Activated CD8-positive, alpha-beta memory T cell treated with anti-CD3 and anti-CD28 coated beads for 36 hours (primary cell): ENCODE results near the gene SH3BP1. TPM values are rescaled to one million over a fixed set of nuclear protein-coding genes. Genes with fewer than 3 reads are reported as not detected.

Experiments used
- CTCF ChIA-PET: fragments of 350-600 bp; sonication (Branson Sonifier 250); formaldehyde crosslinking; loops from one replicate; lab custom pipeline; 2021; ENCODE audit warnings: antibody characterized with exemption; lab: Charles Lee
- POLR2A ChIA-PET: fragments of 350-600 bp; sonication (Branson Sonifier 250); formaldehyde crosslinking; loops from one replicate; lab custom pipeline; 2021; ENCODE audit warnings: antibody characterized with exemption; lab: Charles Lee
- total RNA-seq, 2 experiments: library from RNA; stranded (reverse); gene quantifications; one replicate each; pipeline ENCODE4 v1.2.3, GENCODE V29; 2021

The SH3BP1 gene
- total RNA-seq, 2 experiments from 2014 or later, result 102 to 105 TPM

DNA sequence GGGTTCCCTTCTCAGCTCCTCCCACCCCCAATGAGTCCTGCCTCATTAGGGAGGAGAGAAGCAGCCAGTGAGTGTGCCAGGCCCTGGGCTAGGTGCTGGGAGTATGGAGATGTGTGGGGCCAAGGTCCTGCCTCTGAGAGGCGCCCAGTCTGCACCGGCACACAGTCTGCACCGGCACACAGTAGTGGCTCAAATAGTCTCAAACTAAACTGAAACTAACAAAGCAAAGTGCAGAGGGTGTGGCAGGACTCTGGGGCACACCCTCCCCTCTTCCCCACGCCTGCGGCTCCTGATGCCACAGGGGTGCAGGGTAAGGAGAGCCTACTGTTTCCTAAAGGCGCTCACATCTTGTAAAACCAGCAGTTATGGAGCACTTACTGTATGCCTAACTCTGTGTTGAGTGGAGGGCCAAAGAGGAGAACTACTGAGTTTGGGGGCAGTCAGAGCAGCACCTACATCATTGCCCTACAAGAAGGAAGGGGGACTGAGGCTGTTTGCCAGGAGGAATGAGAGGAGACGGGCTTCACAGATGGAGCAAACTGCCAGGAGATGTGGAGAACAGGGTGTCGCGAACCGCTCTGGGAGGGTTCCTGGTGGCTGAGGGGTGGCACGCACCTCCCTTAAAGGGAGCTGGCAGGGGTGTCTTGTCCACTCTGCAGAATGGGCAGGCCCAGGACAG lies 939 bp upstream of the SH3BP1 start:
- POLR2A ChIA-PET, result interaction anchor here (1.8 kb wide), 1 partner anchor 11 kb away, joined by 6 read pairs; no protein-coding TSS in a partner anchor
- CTCF ChIA-PET, result interaction anchor here (1.0 to 13.4 kb wide), 4 partner anchors 11 to 42 kb away, joined by 3 to 239 read pairs (median 134); partner anchors contain the start of genes GGA1, LGALS1 and NOL12

DNA sequence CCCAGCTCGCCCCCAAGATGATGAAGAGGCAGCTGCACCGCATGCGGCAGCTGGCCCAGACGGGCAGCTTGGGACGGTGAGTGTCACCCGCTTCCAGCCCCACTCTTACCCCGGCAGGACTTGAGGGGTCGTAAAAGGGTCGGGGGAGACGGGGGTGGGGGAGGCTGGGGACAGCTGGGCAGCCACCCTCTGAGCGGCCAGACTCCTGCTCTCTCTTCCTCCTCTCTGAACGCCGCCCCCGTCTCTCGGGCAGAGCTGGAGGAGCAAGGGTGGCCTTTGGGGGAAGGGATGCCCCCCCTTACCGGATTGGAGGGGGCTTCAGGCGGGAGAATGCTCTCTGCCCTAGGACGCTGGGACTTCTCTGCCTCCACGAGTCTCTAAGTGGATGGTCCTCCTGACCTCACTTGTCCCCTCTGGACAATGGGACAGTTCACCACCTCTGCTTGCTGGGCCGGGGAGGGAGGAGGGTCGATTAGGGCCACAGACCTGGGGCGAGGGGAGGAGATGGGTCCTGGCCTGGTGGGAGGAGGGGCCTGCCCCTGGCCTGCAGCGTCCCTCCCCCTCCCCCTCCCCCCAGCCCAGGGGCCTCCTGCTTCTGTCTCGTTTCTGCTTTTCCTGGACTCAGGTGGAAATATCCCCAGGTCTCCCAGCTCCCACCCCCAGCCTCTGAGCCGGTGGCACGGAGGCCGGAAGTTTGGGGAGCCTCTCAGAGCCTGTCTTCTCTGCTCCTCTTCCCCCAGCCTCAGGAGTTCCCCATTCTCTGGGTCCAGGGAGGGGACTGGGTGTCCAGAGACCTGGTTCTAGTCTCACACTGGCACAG lies 512 bp downstream of the SH3BP1 start:
- ChIA-PET POLR2A (interaction anchor here (0.7 to 1.7 kb wide), 3 partner anchors 12 to 46 kb away, joined by 4 read pairs; partner anchors contain the start of gene NOL12), CTCF (interaction anchor here (1.0 to 13.4 kb wide), 5 partner anchors 12 to 40 kb away, joined by 3 to 239 read pairs (median 61); partner anchors contain the start of genes GGA1, LGALS1, NOL12 and PDXP)

DNA sequence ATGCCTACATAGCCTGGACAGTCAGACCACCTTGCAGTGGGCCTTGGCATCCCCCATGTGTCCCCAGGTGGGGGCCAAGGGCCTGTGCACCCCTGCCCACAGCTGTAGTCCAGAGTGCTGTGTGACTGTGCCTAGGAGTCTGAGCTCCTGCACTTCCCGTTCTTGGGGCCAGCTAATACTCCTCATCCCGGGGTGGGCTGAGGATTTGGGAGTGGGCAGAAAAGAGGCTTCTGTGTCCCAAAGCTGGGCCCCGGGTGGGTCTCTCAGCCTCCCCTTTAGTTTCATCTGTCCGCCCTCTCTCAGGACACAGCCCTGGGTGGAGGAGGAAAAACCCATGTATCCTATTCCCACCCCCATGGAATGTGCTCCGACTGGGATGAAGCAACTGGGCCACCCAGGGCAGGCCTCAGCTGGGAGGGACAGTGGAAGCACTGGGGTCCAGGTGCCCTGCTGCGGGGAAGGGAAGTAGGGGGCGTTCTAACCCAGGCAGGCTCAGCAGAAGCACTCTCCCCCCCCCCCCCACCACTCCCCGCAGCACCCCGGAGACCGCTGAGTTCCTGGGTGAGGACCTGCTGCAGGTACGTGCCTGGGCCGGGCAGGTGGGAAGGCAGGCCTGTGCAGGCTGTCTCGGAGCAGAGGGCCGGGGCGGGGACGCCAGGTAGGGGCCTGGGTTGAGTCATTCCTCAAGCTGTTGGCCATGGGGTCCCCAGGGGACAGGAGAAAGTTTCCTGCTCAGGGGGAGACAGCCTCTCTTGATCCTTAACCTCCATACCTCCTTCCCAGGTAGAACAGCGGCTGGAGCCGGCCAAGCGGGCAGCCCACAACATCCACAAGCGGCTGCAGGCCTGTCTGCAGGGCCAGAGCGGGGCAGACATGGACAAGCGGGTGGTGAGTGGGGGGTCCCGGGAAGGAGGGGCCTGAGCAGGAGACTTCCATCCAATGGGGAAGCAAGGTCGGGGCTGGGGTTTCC lies 1.4 kb downstream of the SH3BP1 start:
- ChIA-PET CTCF (interaction anchor here (1.5 to 13.4 kb wide), 6 partner anchors 13 to 39 kb away, joined by 5 to 239 read pairs (median 48); partner anchors contain the start of genes GGA1, LGALS1, NOL12 and PDXP), POLR2A (interaction anchor here (0.7 to 3.5 kb wide), 5 partner anchors 9 to 45 kb away, joined by 4 to 17 read pairs (median 4); partner anchors contain the start of gene NOL12)

DNA sequence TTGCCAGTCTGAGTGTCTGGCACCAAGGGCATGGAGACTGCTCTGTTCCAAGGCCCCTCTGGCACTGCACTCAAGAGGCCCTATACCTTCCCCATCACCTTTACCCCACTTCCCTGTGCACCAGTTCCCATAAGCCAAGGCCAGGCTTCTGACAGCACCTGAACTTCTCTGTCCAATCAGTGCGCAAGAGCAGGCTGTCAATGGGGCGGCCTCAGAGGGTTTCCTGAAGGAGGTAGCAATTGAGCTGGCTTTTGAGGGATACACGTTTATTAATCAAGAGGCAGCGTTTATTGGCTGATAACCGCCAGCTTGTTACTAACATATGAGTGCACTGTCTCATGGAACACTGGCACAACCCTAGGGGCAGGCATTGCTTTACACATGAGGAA lies 2.1 kb downstream of the SH3BP1 start:
- POLR2A ChIA-PET, result interaction anchor here (0.8 to 3.5 kb wide), 4 partner anchors 9 to 38 kb away, joined by 3 to 17 read pairs (median 8); no protein-coding TSS in a partner anchor
- CTCF ChIA-PET, result interaction anchor here (2.3 to 13.4 kb wide), 6 partner anchors 14 to 49 kb away, joined by 6 to 239 read pairs (median 48); partner anchors contain the start of genes GGA1, LGALS1 and NOL12

DNA sequence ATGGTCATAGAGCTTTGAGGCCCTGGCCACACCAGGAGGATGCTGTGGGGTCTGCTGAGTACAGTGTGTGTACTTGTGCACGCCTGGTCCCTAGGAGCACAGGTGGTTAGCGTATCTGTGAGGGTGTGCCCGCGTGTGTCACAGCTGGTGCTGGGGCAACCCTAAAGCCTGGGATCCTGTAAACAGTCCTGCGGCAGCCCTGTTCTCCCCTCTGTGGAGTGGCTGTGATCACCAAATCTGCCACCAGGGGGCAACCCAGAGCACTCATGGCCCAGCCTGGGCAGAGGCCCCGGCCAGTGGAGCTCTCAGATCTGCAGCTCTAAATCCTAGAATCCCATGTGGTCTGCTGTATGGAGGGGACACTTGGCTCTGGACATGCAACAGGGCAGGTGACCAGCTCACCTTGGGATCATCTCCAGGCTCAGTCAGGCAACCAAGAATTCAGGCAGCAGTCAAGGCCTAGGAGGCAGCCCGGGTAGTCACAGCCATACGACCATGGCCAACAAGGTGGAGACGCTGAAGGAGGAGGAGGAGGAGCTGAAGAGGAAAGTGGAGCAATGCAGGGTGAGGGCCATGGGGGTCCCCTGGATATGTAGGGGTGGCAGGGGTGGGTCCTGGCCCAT lies 3.9 kb downstream of the SH3BP1 start:
- CTCF ChIA-PET, result interaction anchor here (1.0 to 13.4 kb wide), 17 partner anchors 10 to 159 kb away, joined by 3 to 239 read pairs (median 7); partner anchors contain the start of genes GGA1, LGALS1, NOL12 and PDXP
- POLR2A ChIA-PET, result interaction anchor here (0.8 to 3.5 kb wide), 12 partner anchors 8 to 38 kb away, joined by 3 to 17 read pairs (median 6); partner anchors contain the start of genes LGALS1 and PDXP

DNA sequence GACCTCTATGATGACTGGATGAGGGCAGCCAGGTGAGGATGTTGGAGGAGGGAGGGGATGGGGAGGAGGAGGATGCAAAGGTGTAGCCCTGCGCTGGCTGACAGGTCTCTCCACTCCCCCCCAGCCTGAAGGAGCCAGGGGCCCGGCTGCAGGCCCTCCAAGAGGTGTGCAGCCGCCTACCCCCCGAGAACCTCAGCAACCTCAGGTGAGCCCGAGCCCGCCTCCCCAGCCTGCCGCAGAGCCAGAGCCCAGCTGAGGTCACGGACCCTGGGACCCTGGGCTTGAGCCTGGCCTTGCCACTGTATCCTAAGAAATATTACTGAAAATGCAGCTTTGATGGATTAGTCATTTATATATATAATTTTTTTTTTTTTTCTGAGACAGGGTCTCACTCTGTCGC lies 7.8 kb downstream of the SH3BP1 start:
- CTCF ChIA-PET, result no interaction called here
- POLR2A ChIA-PET, result no interaction called here

DNA sequence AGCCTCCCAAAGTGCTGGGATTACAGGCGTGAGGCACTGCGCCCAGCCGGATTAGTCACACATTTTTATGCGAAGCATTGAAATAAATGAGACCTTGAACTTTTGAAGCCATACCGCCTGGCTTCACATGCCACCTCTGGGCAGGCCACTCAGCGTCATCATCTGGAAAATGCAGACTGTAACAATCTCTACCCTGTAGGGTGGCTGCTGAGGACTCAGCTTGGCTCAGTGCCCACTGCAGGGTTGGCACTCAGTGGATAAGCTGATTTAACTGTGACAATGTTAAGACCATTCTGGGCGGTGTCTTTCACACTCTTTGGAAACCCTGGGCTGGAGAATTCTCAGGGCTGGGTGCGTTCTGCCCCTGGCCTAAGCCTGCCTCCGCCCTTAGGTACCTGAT lies 8.5 kb downstream of the SH3BP1 start:
- POLR2A ChIA-PET, result interaction anchor here (0.6 kb wide), 1 partner anchor 16 kb away, joined by 4 read pairs; no protein-coding TSS in a partner anchor
- CTCF ChIA-PET, result interaction anchor here (1.3 to 1.6 kb wide), 2 partner anchors 23 to 34 kb away, joined by 3 to 4 read pairs; no protein-coding TSS in a partner anchor

DNA sequence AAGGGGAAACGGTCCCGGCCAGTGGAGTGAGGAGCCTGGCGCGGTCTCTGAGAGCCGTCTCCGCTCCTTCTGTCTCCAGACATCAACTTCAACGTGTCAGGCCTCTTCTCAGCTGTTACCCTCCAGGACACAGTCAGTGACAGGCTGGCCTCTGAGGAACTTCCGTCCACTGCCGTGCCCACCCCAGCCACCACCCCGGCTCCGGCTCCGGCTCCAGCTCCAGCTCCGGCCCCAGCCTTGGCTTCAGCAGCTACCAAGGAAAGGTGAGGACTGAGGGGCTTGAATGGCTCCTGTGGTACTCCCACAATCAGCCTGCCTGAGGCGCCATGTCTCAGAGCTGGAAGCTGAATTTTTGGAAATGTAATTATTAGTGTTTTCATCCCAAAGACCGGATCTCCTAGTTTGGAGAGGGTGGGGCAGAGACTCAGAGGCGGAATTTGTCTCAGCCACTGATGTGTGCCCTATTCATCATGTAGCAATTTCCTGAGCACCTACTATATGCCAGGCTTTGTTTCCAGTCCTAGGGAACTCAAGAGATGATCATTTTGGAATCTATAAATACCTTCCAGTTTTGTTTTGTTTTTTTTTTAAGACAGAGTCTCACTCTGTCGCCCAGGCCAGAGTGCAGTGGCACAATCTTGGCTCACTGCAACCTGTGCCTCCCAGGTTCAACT lies 11.1 kb downstream of the SH3BP1 start:
- CTCF ChIA-PET, result no interaction called here
- POLR2A ChIA-PET, result interaction anchor here (0.5 to 1.5 kb wide), 2 partner anchors 8 to 54 kb away, joined by 7 read pairs; no protein-coding TSS in a partner anchor

DNA sequence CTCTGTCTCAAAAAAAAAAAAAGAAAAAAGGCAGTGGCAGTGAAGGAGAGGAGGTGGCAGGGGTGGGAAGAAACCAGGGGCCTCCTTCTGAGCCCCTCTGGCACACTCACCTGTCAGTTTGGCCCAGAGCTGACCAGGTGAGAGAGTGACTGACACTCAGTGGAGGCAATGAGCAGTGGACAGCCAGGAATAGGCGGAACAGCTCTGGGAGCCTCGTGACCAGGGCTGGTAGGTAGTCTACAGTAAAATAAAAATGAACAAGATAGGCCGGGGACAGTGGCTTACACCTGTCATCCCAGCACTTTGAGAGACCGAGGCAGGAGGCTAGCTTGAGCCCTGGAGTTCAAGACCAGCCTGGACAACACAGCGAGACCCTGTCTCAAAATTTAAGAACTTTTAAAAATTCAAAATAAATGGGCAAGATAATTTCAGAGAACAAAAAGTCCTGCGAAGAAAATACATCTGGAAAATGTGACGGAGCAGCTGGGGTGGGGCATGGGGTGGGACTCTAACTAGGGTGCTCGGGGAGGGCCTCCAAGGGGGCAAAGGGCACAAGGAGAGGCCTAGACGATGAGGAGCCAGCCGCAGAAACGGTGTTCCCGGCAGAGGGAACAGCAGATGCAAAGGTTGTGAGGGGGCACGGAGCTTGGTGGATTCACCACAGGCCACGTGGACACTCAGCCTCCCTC lies 15.2 kb downstream of the SH3BP1 start:
- POLR2A ChIA-PET, result interaction anchor here (3.1 kb wide), 1 partner anchor 12 kb away, joined by 17 read pairs; no protein-coding TSS in a partner anchor
- CTCF ChIA-PET, result interaction anchor here (0.9 to 1.1 kb wide), 2 partner anchors 12 to 31 kb away, joined by 4 to 6 read pairs; no protein-coding TSS in a partner anchor

DNA sequence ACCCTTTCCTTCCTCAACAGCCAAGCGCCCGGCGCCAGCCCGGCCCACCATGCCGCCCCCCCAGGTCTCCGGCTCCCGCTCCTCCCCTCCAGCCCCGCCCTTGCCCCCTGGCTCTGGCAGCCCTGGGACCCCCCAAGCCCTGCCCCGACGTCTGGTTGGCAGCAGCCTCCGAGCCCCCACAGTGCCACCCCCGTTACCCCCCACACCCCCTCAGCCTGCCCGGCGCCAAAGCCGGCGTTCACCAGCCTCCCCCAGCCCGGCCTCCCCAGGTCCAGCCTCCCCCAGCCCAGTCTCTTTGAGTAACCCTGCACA lies 15.7 kb downstream of the SH3BP1 start:
- ChIA-PET CTCF (interaction anchor here (0.9 to 1.1 kb wide), 2 partner anchors 12 to 31 kb away, joined by 4 to 6 read pairs; no protein-coding TSS in a partner anchor), POLR2A (interaction anchor here (3.1 kb wide), 1 partner anchor 13 kb away, joined by 17 read pairs; no protein-coding TSS in a partner anchor)

DNA sequence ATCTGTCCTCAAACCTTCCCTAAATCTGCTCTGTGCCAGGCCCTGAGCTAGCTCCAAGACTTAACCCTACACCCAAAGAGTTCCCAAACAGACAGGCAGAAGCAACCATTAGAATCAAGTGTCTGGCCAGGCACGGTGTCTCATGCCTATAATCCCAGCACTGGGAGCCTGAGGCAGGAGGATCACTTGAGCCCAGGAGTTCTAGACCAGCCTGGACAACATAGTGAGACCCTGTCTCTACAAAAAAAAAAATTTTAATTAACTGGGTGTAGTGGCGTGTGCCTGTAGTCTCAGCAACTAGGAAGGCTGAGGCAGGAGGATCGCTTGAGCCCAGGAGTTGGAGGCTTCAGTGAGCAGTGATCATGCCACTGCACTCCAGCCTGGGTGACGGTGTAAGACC lies 17.1 kb downstream of the SH3BP1 start:
- CTCF ChIA-PET, result interaction anchor here (4.8 kb wide), 1 partner anchor 12 kb away, joined by 36 read pairs; no protein-coding TSS in a partner anchor
- POLR2A ChIA-PET, result interaction anchor here (0.6 to 4.2 kb wide), 3 partner anchors 14 to 203 kb away, joined by 4 to 23 read pairs (median 17); partner anchors contain the start of gene LGALS1

DNA sequence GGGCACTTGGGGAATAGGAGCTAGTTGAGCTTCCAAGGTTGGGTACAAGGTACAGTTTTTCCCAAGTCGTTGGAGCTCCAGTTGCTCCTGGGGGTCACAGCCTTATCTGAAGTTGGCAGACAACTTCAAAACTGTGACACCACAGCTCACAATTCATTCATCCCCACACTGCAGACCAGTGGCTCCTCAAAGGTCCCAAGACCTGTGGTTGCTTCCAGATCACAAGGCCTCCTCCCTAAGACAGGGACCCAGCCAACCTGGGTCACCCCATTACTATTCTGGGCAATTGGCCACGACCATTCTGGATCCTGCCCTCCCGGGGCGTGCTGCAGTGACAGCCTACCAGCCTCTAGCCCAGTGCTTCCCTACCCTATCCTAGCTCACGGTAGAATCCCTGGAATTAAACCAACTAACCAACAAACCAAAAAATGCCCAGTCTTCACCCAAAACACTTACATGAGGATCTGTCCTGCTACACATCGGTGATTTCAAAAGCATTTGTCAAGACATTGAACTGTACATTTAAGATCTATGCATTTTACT lies 18.2 kb downstream of the SH3BP1 start:
- POLR2A ChIA-PET, result interaction anchor here (0.6 to 4.2 kb wide), 11 partner anchors 12 to 50 kb away, joined by 3 to 23 read pairs (median 7); partner anchors contain the start of gene LGALS1
- CTCF ChIA-PET, result interaction anchor here (0.7 to 4.8 kb wide), 16 partner anchors 9 to 150 kb away, joined by 3 to 36 read pairs (median 4); partner anchors contain the start of genes GCAT, LGALS1 and SH3BP1

DNA sequence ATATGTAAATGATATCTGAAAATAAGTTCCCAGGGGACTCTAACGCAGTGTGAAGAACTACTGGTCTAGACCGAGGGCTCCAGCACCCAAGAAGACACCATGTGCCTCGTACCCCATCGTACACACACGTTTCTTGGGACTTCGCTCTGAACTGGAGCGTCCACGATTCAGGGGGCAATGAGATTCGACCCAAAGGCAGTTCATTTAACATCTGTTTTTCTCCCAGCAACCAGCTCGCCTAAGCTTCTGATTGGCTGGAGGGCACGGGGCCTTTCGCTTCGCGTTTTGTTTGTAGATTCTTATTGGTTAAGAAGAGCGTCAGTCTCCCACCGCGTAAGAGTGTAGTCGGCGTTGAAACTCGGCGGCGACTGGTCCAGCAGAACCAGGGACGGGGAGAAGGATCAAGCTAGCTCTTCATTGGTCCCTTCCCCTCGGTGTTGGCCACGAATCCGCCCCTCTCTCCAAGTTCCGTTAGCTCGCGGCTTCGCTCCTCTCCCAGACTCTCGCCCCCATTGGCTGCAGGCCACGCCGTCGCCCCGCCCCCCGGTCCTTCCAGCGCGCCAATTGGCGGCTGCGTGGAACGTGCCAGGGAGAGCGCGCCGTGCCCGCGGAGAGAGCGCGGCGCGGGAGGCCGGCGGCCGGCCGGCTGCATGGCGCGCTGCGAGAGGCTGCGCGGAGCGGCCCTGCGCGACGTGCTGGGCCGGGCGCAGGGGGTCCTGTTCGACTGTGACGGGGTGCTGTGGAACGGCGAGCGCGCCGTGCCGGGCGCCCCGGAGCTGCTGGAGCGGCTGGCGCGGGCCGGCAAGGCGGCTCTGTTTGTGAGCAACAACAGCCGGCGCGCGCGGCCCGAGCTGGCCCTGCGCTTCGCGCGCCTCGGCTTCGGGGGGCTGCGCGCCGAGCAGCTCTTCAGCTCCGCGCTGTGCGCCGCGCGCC lies 18.9 kb downstream of the SH3BP1 start, which contains the start of gene PDXP:
TSS of gene PDXP (plus strand) at position 591 of the 933 bp plus-strand sequence. CDS start at position 651, 60 bp downstream.
- POLR2A ChIA-PET, result interaction anchor here (0.6 to 4.2 kb wide), 10 partner anchors 11 to 181 kb away, joined by 3 to 23 read pairs (median 4); partner anchors contain the start of gene LGALS1

More for the DNA sequence above, 18.9 kb downstream of the SH3BP1 start, which contains the start of gene PDXP:
- CTCF ChIA-PET, result interaction anchor here (0.7 to 4.8 kb wide), 16 partner anchors 8 to 149 kb away, joined by 3 to 36 read pairs (median 4); partner anchors contain the start of genes GCAT, LGALS1 and SH3BP1
